BE2C (cell line): Measurements from ENCODE around the gene RTN1.

Experiments used
- DNase-seq: peaks from one replicate; pipeline ENCODE4 v3.0.0-alpha.2; 2020
- H3K27me3 ChIP-seq: fragments of 250-450 bp; sonication (Bioruptor Pico); 2 replicates; pipeline ENCODE4 v1.5.1; 2020; ENCODE audit warnings: mild to moderate bottlenecking
- H3K36me3 ChIP-seq: fragments of 250-450 bp; sonication (Bioruptor Pico); 2 replicates; pipeline ENCODE4 v1.5.1; 2020; ENCODE audit warnings: mild to moderate bottlenecking
- H3K4me1 ChIP-seq: fragments of 250-450 bp; sonication (Bioruptor Pico); 2 replicates; pipeline ENCODE4 v1.5.1; 2020
- H3K4me3 ChIP-seq: 2 replicates; pipeline ENCODE4 v1.5.1; 2011; ENCODE audit warnings: low read depth, low read length
- H3K9me3 ChIP-seq: fragments of 250-450 bp; sonication (Bioruptor Pico); 2 replicates; pipeline ENCODE4 v1.5.1; 2020
- CTCF ChIP-seq: IDR thresholded peaks from 2 replicates; pipeline ENCODE4 v1.5.1; 2012; ENCODE audit warnings: mild to moderate bottlenecking, low read depth, low read length

The RTN1 gene

GRCh38 chr14:59890676-59891075 lies 20.1 kb upstream of the RTN1 start:
- no peaks in the 10 kb centered on the region for H3K9me3 ChIP-seq
- no peaks in the 10 kb centered on the region for H3K27me3 ChIP-seq
- no peaks in the 10 kb centered on the region for H3K4me1 ChIP-seq
- no peak for TF ChIP-seq CTCF
- H3K36me3 ChIP-seq: no peaks in the 10 kb centered on the region
- no peak for DNase-seq
- no peak overlapping the region for H3K4me3 ChIP-seq

- Histone ChIP-seq H3K9me3 (no peaks in the 10 kb centered on the region), H3K36me3 (no peaks in the 10 kb centered on the region), H3K4me3 (no peak overlapping the region), H3K27me3 (no peaks in the 10 kb centered on the region), H3K4me1 (no peaks in the 10 kb centered on the region)
- no peak for DNase-seq
- peak; percentile 47 for TF ChIP-seq CTCF
Measured at GRCh38 chr14:59882957-59883356, 12.4 kb upstream of the RTN1 start.

- H3K9me3 ChIP-seq: no peaks in the 10 kb centered on the region
- H3K4me1 ChIP-seq: no peaks in the 10 kb centered on the region
- no peak for DNase-seq
- no peak for TF ChIP-seq CTCF
- H3K4me3 ChIP-seq: peak overlapping the region; percentile 41; the same call in 1 of the 2 replicates
- peaks cover 49% of the 10 kb centered on the region for H3K27me3 ChIP-seq
- H3K36me3 ChIP-seq: no peaks in the 10 kb centered on the region
Measured at GRCh38 chr14:59871166-59871495, 555 bp upstream of the RTN1 start.

- H3K9me3 ChIP-seq: no peaks in the 10 kb centered on the region
- H3K4me3 ChIP-seq: no peak overlapping the region
- TF ChIP-seq CTCF: no peak
- no peaks in the 10 kb centered on the region for H3K4me1 ChIP-seq
- no peak for DNase-seq
- no peaks in the 10 kb centered on the region for H3K36me3 ChIP-seq
- H3K27me3 ChIP-seq: peaks cover 49% of the 10 kb centered on the region
Measured at GRCh38 chr14:59869381-59870255, 958 bp downstream of the RTN1 start.

GRCh38 chr14:59868021-59868420 lies 2.6 kb downstream of the RTN1 start:
- no peak overlapping the region for H3K4me3 ChIP-seq
- no peak for TF ChIP-seq CTCF
- no peak for DNase-seq
- H3K27me3 ChIP-seq: peaks cover 47% of the 10 kb centered on the region
- no peaks in the 10 kb centered on the region for H3K9me3 ChIP-seq
- H3K4me1 ChIP-seq: no peaks in the 10 kb centered on the region
- no peaks in the 10 kb centered on the region for H3K36me3 ChIP-seq

- no peak overlapping the region for H3K4me3 ChIP-seq
- no peak for TF ChIP-seq CTCF
Measured at GRCh38 chr14:59863806-59864525, 6.6 kb downstream of the RTN1 start.

More at GRCh38 chr14:59863806-59864525, 6.6 kb downstream of the RTN1 start:
- Histone ChIP-seq H3K36me3 (no peaks in the 10 kb centered on the region), H3K27me3 (peaks cover 10% of the 10 kb centered on the region), H3K9me3 (no peaks in the 10 kb centered on the region), H3K4me1 (no peaks in the 10 kb centered on the region)
- DNase-seq: no peak
